ENCODE measurements around the gene NUMBL. TPM values are rescaled to one million over a fixed set of nuclear protein-coding genes. Genes with fewer than 3 reads are reported as not detected.

The NUMBL gene
- total and polyA plus RNA-seq, 2 of the 4 experiments (the other 2 are of a cell fraction) = 6.3 to 29.0 TPM

DNA sequence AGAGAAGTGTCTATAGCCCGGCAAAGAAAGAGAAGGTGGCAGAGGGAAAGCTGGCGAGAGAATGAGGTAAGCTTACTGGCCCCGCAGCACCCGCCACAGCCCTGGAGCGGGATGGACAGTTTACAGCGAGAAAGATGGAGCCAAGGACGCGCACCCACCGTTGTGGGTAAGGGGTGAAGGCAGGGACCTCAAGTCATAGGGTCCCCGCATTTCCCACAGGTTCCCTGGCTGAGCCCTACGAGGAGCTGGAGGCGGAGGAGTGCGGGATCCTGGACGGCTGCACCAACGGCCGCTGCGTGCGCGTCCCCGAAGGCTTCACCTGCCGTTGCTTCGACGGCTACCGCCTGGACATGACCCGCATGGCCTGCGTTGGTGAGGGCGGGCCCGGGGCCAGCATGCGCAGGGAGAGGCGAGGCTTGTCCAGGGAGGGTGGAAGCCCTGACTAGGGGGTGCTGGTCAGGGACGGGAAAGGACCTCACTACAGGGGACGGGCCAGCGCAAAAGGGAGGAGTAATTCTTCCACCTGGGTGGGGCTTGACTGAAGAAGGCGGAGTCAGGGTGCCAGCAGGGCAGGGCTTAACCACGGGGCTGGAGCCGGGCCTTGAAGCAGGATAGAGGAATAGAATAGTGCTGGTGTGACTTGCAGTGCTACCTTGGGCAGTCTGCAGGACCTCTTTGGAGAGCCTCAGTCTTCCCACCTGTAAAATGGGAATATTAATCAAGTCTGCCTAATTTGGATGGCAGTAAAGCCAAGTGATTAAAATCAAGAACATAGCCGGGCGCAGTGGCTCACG lies 62.8 kb downstream of the NUMBL start:
- H3K9ac ChIP-seq (ENCODE audit: low read depth, low read length) = no peak overlapping the region
- no peak overlapping the region for H2BK20ac ChIP-seq (ENCODE audit: low read depth, low read length)
- no peak for DNase-seq
- peaks cover 0 to 7% of the 10 kb centered on the region in 2 experiments; a peak in 1 of 4 replicates for H3K79me1 ChIP-seq (ENCODE audit: low read depth in 1 of 2, low read length in 2 of 2)
- ChIA-PET CTCF (no interaction called here), POLR2A (ENCODE audit: unreplicated experiment) (no interaction called here)
- no peak overlapping the region for H2BK15ac ChIP-seq (ENCODE audit: low read depth, low read length)
- no peak overlapping the region for H3K56ac ChIP-seq (ENCODE audit: extremely low read depth, insufficient read depth, low read length)
- peak overlapping the region; percentile 50 for H2AK9ac ChIP-seq (replicated peaks; ENCODE audit: low read depth, low read length, poor library complexity)
- WGBS, 2 experiments (ENCODE audit: extremely low coverage in 2 of 2, insufficient read length in 1 of 2) = 95% methylated on average over 19 of the region's 39 CpGs; no CpG with 5 or more reads in 1 of the 2 experiments
- no peak overlapping the region for H4K5ac ChIP-seq (ENCODE audit: low read depth, low read length)
- no peak for TF ChIP-seq MXI1 (IDR thresholded peaks at IDR 0.05; ENCODE audit: borderline replicate concordance, low read depth, low read length)
- TF ChIP-seq BHLHE40 (IDR thresholded peaks at IDR 0.05; ENCODE audit: low read depth, low read length) = no peak
- TF ChIP-seq CHD1 (IDR thresholded peaks at IDR 0.05; ENCODE audit: low read depth, low read length) = no peak
- no peak for TF ChIP-seq CTCF (conservative IDR thresholded peaks at IDR 0.05; ENCODE audit: low read depth, low read length)
- TF ChIP-seq CEBPB (IDR thresholded peaks at IDR 0.05; ENCODE audit: low read depth, low read length) = no peak
- TF ChIP-seq, protein P1, sequence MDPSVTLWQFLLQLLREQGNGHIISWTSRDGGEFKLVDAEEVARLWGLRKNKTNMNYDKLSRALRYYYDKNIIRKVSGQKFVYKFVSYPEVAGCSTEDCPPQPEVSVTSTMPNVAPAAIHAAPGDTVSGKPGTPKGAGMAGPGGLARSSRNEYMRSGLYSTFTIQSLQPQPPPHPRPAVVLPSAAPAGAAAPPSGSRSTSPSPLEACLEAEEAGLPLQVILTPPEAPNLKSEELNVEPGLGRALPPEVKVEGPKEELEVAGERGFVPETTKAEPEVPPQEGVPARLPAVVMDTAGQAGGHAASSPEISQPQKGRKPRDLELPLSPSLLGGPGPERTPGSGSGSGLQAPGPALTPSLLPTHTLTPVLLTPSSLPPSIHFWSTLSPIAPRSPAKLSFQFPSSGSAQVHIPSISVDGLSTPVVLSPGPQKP (IDR thresholded peaks at IDR 0.05; ENCODE audit: borderline replicate concordance, low read depth, low read length) = no peak
- no peak for TF ChIP-seq NFE2L2 (IDR thresholded peaks at IDR 0.05; ENCODE audit: low read depth, low read length)
- TF ChIP-seq RAD21 (IDR thresholded peaks at IDR 0.05; ENCODE audit: low read length) = no peak
- no peak for TF ChIP-seq USF2 (IDR thresholded peaks at IDR 0.05; ENCODE audit: low read depth, low read length)
- TF ChIP-seq SMC3 (IDR thresholded peaks at IDR 0.05; ENCODE audit: low read depth, low read length) = no peak
- TF ChIP-seq MAFK (IDR thresholded peaks at IDR 0.05; ENCODE audit: low read depth, low read length) = no peak
- TF ChIP-seq FOS (IDR thresholded peaks at IDR 0.05; ENCODE audit: low read depth, low read length) = no peak
- H3K23ac ChIP-seq (ENCODE audit: low read depth, low read length) = no peak overlapping the region
- H3K36me3 ChIP-seq (ENCODE audit: control insufficient read depth, insufficient read depth, low read length) = peaks cover 62% of the 10 kb centered on the region
- no peaks in the 10 kb centered on the region for H3K9me3 ChIP-seq (ENCODE audit: control insufficient read depth, insufficient read depth, low read length)
- dilution Hi-C loops (cut with HindIII; ENCODE audit: low sequenced_read_pairs, unreplicated experiment) (no loop called here), in situ Hi-C loops (cut with MboI; ENCODE audit: low sequenced_read_pairs) (no loop called here), intact Hi-C loops (cut with micrococcal nuclease) (no loop called here)
- no peak overlapping the region for H3K4ac ChIP-seq (ENCODE audit: low read depth, low read length)
- H2BK5ac ChIP-seq (ENCODE audit: low read depth, low read length, poor library complexity, severe bottlenecking) = no peak overlapping the region
- peaks cover 8% of the 10 kb centered on the region; the same call in 1 of the 2 replicates for H3K4me1 ChIP-seq (ENCODE audit: control insufficient read depth, insufficient read depth, low read length)
- H2AFZ ChIP-seq (replicated peaks; ENCODE audit: low read length, poor library complexity) = peak overlapping the region; percentile 63
- H3K14ac ChIP-seq (replicated peaks; ENCODE audit: low read depth, low read length) = no peak overlapping the region
- no peak overlapping the region for H4K91ac ChIP-seq (ENCODE audit: insufficient read depth, low read depth, low read length)
- no peaks in the 10 kb centered on the region for H3K27me3 ChIP-seq (ENCODE audit: control insufficient read depth, insufficient read depth, low read length)
- no peak overlapping the region for H4K8ac ChIP-seq (ENCODE audit: low read depth in 2 of 2, low read length in 2 of 2)
- no peak overlapping the region for H2BK120ac ChIP-seq (ENCODE audit: low read depth, low read length)
- peaks cover 21% of the 10 kb centered on the region for H3K9me1 ChIP-seq (ENCODE audit: insufficient read depth, low read length)
- BruUV-seq (replicated peaks) = no TSS peak
- no peak overlapping the region for H3K4me3 ChIP-seq (ENCODE audit: insufficient read depth, low read depth, low read length)
- H2AK5ac ChIP-seq (ENCODE audit: low read depth, low read length) = 0 out of 2 replicates have a peak overlapping the region, but pooled peaks have one; percentile 28
- no peak overlapping the region for H3K18ac ChIP-seq (ENCODE audit: low read depth, low read length)
- H4K20me1 ChIP-seq (ENCODE audit: insufficient read depth, low read length) = peaks cover 7% of the 10 kb centered on the region; the same call in 1 of the 2 replicates
- H3K4me2 ChIP-seq (ENCODE audit: low read depth, low read length) = no peak overlapping the region
- ATAC-seq (ENCODE audit: low read depth) = no peak
- H3K27ac ChIP-seq (ENCODE audit: insufficient read depth, low read length) = no peak overlapping the region
